OCI-LY1 (cell line): Measurements from ENCODE around the gene HACD2.

Source experiments
- EZH2 ChIP-seq: fragments of 200-600 bp; sonication (generic), shearing (Covaris generic); IDR thresholded peaks from 2 replicates; pipeline ENCODE4 v1.8.0; 2017; ENCODE audit warnings: borderline replicate concordance, mixed run types, mild to moderate bottlenecking, antibody characterized with exemption, low read length, moderate library complexity, mixed read lengths
- TF ChIP-seq, protein P1 (sequence below): fragments of 200-600 bp; sonication (generic), shearing (Covaris generic); IDR thresholded peaks from 2 replicates; pipeline ENCODE4 v1.5.1; 2017; ENCODE audit warnings: mild to moderate bottlenecking, antibody characterized with exemption, low read length, moderate library complexity, mixed read lengths

GRCh38 chr3:123469323-123469995 is 115.4 kb downstream of the HACD2 start:
- TF ChIP-seq, protein P1, sequence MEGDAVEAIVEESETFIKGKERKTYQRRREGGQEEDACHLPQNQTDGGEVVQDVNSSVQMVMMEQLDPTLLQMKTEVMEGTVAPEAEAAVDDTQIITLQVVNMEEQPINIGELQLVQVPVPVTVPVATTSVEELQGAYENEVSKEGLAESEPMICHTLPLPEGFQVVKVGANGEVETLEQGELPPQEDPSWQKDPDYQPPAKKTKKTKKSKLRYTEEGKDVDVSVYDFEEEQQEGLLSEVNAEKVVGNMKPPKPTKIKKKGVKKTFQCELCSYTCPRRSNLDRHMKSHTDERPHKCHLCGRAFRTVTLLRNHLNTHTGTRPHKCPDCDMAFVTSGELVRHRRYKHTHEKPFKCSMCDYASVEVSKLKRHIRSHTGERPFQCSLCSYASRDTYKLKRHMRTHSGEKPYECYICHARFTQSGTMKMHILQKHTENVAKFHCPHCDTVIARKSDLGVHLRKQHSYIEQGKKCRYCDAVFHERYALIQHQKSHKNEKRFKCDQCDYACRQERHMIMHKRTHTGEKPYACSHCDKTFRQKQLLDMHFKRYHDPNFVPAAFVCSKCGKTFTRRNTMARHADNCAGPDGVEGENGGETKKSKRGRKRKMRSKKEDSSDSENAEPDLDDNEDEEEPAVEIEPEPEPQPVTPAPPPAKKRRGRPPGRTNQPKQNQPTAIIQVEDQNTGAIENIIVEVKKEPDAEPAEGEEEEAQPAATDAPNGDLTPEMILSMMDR: no peak
- TF ChIP-seq EZH2: no peak
